Measurements from ENCODE around the gene NKG7.

Gene NKG7

DNA sequence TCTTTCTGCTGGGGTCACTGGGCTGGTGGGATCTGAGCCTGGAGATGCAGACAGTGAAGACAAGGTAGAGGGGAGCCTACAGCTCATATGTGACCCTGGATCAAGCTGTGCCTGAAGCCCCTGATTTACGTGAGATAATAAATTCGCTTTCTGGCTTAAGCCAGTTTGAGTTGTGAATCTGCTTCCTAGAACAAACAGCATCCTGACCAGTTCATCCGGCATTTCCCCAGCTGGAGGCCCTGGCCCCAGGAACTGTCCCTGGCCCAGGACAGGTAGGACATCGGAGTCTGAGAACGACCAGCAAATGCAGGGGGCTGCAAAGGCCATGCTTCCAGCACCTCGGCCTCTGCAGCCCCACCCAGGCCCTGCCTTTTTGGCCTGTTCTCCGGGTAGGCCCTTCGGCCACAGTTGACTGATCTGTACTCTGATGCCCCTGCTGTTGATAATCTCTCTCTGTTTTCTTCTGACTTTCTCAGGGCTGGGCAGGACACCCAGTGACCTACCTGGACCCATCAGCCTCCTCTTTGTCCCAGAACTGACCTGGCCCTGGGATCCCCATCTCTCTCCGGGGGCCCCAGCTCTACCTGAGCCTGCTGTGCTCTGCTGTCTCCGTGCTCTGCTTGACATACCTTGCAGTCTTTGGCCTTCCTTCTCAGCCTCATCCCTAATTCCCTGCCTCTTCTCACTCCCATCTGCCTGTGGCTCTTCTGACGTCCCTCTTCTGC is 21.0 kb downstream of the NKG7 start:
- TF ChIP-seq SIN3A (IDR thresholded peaks at IDR 0.05; ENCODE audit: borderline replicate concordance, insufficient read depth, low read length) (no peak), FOXP2 (optimal IDR thresholded peaks at IDR 0.05; ENCODE audit: borderline replicate concordance, extremely low read depth, extremely low read length, insufficient read depth) (no peak), TAF1 (IDR thresholded peaks at IDR 0.05; ENCODE audit: borderline replicate concordance, insufficient read depth, low read length) (no peak), POLR2AphosphoS5 (IDR thresholded peaks at IDR 0.05; ENCODE audit: low read depth, low read length) (no peak)
- TF ChIP-seq, protein P1, sequence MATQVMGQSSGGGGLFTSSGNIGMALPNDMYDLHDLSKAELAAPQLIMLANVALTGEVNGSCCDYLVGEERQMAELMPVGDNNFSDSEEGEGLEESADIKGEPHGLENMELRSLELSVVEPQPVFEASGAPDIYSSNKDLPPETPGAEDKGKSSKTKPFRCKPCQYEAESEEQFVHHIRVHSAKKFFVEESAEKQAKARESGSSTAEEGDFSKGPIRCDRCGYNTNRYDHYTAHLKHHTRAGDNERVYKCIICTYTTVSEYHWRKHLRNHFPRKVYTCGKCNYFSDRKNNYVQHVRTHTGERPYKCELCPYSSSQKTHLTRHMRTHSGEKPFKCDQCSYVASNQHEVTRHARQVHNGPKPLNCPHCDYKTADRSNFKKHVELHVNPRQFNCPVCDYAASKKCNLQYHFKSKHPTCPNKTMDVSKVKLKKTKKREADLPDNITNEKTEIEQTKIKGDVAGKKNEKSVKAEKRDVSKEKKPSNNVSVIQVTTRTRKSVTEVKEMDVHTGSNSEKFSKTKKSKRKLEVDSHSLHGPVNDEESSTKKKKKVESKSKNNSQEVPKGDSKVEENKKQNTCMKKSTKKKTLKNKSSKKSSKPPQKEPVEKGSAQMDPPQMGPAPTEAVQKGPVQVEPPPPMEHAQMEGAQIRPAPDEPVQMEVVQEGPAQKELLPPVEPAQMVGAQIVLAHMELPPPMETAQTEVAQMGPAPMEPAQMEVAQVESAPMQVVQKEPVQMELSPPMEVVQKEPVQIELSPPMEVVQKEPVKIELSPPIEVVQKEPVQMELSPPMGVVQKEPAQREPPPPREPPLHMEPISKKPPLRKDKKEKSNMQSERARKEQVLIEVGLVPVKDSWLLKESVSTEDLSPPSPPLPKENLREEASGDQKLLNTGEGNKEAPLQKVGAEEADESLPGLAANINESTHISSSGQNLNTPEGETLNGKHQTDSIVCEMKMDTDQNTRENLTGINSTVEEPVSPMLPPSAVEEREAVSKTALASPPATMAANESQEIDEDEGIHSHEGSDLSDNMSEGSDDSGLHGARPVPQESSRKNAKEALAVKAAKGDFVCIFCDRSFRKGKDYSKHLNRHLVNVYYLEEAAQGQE (IDR thresholded peaks at IDR 0.05; ENCODE audit: insufficient read depth in 1 of 2, low read depth in 2 of 2, low read length in 2 of 2), result no peak

DNA sequence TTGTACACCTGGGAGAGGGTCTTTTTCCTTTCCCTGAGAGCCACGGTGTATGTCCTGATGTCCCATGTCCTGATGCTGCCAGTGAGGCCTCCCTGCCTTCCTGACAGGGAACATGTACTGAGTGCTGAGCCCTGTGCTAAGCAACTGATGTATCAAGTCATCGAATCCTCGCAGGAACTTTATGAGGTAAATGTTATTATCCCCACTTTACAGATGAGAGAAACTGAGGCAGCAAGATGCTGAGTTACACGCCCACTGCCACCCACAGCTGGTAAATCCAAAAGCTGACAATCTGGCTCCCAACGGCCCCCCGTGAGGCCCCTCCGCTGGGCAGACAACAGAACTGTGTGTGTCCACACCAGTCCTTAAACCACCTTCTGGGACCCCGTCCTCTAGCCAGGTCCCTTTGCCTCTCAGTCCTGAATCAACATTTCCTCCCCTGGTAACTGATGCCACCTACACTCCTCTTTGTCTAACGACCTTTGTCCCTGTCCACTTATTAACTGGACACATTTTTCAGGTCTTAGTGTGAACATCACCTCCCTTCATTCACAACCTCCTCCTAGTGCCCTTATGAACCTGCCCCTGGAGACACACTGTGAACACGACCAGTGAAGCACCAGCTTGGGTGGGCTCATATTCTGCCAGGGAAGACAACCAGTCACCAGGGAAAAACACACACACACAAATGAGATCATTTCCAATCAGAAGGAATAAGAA is 25.1 kb downstream of the NKG7 start:
- no peak for TF ChIP-seq TAF1 (IDR thresholded peaks at IDR 0.05; ENCODE audit: borderline replicate concordance, insufficient read depth, low read length)
- TF ChIP-seq, protein P1 (IDR thresholded peaks at IDR 0.05; ENCODE audit: insufficient read depth in 1 of 2, low read depth in 2 of 2, low read length in 2 of 2), result no peak
- TF ChIP-seq SIN3A (IDR thresholded peaks at IDR 0.05; ENCODE audit: borderline replicate concordance, insufficient read depth, low read length), result no peak
- TF ChIP-seq FOXP2 (optimal IDR thresholded peaks at IDR 0.05; ENCODE audit: borderline replicate concordance, extremely low read depth, extremely low read length, insufficient read depth), result no peak
- TF ChIP-seq POLR2AphosphoS5 (IDR thresholded peaks at IDR 0.05; ENCODE audit: low read depth, low read length), result no peak

DNA sequence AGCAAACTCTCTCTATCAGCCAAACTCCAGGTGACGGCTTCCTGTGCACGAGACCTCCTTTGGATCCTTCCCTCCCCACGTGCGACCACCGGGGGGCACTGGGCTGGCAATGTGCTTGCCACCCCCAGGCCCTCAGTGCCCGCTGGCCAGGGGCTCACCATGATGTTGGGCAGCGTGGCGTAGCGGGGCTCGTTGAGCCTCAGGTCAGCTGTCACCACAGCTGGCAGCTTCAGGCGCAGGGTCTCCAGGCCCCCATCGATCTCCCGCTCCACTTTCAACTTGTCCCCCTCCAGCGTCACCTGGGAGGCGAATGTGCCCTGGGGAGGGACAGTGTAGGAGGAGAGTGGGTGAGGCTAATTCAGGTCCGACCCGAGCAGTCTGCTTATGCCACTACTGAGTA is 25.7 kb downstream of the NKG7 start:
- TF ChIP-seq FOXP2 (optimal IDR thresholded peaks at IDR 0.05; ENCODE audit: borderline replicate concordance, extremely low read depth, extremely low read length, insufficient read depth), result no peak
- no peak for TF ChIP-seq SIN3A (IDR thresholded peaks at IDR 0.05; ENCODE audit: borderline replicate concordance, insufficient read depth, low read length)
- TF ChIP-seq POLR2AphosphoS5 (IDR thresholded peaks at IDR 0.05; ENCODE audit: low read depth, low read length), result no peak
- TF ChIP-seq TAF1 (IDR thresholded peaks at IDR 0.05; ENCODE audit: borderline replicate concordance, insufficient read depth, low read length), result no peak
- TF ChIP-seq, protein P1 (IDR thresholded peaks at IDR 0.05; ENCODE audit: insufficient read depth in 1 of 2, low read depth in 2 of 2, low read length in 2 of 2), result no peak

DNA sequence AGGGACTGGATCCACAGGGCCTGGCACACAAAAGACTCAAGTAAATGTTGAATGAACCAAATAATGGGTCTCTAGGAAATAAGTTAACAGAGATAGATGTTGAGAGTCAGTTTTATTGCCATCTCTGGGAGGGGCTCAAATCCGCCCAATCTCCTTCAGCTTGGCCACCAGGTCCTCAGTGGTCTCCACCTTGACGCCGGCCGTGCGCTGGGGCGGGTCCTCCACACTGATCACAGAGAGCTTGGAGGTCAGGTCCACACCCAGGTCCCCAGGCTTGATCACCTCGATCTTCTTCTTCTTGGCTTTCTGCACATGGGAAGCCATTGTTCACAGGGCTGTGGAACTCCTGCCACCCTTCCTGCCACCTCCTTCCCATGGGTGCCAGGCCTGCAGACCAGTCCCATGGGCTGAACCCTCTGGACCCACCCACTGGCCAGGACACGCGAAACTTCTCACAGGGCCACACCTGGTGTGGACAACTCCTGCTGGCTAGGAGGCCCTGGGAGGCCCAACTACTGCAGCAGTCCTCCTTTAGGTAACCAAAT is 27.3 kb downstream of the NKG7 start:
- TF ChIP-seq POLR2AphosphoS5 (IDR thresholded peaks at IDR 0.05; ENCODE audit: low read depth, low read length), result no peak
- TF ChIP-seq TAF1 (IDR thresholded peaks at IDR 0.05; ENCODE audit: borderline replicate concordance, insufficient read depth, low read length), result no peak
- no peak for TF ChIP-seq FOXP2 (optimal IDR thresholded peaks at IDR 0.05; ENCODE audit: borderline replicate concordance, extremely low read depth, extremely low read length, insufficient read depth)
- TF ChIP-seq, protein P1 (IDR thresholded peaks at IDR 0.05; ENCODE audit: insufficient read depth in 1 of 2, low read depth in 2 of 2, low read length in 2 of 2), result no peak
- TF ChIP-seq SIN3A (IDR thresholded peaks at IDR 0.05; ENCODE audit: borderline replicate concordance, insufficient read depth, low read length), result no peak

Measured in PFSK-1 (cell line).